B cell (primary cell): ENCODE results near the gene PTGER4. TPM values are rescaled to one million over a fixed set of nuclear protein-coding genes. Genes with fewer than 3 reads are reported as not detected.

Source experiments
- ATAC-seq: fragments of 200-7000 bp; cut with Tn5 transposase; one replicate; pipeline ENCODE4 v1.10.0; 2021; ENCODE audit warnings: low read depth, mild to moderate bottlenecking, moderate number of reproducible peaks, moderate library complexity
- CTCF ChIA-PET: fragments of 350-600 bp; sonication (Branson Sonifier 250); formaldehyde crosslinking; loops from one replicate; lab custom pipeline; 2021; ENCODE audit warnings: antibody characterized with exemption, inconsistent platforms; lab: Charles Lee
- POLR2A ChIA-PET: fragments of 350-600 bp; sonication (Branson Sonifier 250); formaldehyde crosslinking; loops from one replicate; lab custom pipeline; 2021; ENCODE audit warnings: antibody characterized with exemption; lab: Charles Lee
- DNase-seq: peaks from one replicate; pipeline ENCODE4 v3.0.0; 2013
- H2AFZ ChIP-seq: 2 replicates; pipeline ENCODE4 v1.6.1; 2012; ENCODE audit warnings: mild to moderate bottlenecking, low read depth, low read length; ENCODE audit not compliant: insufficient read depth, poor library complexity, severe bottlenecking
- H3K27ac ChIP-seq, 2 donors: 1 replicate in 1 of 2; 2 replicates in 1 of 2; pipeline ENCODE4 v1.5.1; 2012 to 2013; ENCODE audit warnings: low read length in 2 of 2, mild to moderate bottlenecking in 2 of 2, moderate library complexity in 1 of 2
- H3K27me3 ChIP-seq, 4 experiments: fragments of 200-600 bp in 1 of 4; sonication (generic) in 1 of 4; replicated peaks in 1 of 4; 1 replicate in 2 of 4; 2 replicates in 2 of 4; pipeline versions ENCODE4 v1.6.1 to v1.7.0; 2013 to 2016; ENCODE audit warnings: low read length in 3 of 4, mild to moderate bottlenecking in 2 of 4, mixed read lengths in 1 of 4, moderate library complexity in 1 of 4; ENCODE audit not compliant: insufficient read depth in 4 of 4, control insufficient read depth in 3 of 4; ENCODE audit errors: control extremely low read depth in 1 of 4
- H3K36me3 ChIP-seq, 2 experiments: replicated peaks in 1 of 2; 1 replicate in 1 of 2; 2 replicates in 1 of 2; pipeline versions ENCODE4 v1.6.1 to v1.7.1; 2013; ENCODE audit warnings: low read length in 1 of 2; ENCODE audit not compliant: insufficient read depth in 2 of 2, control insufficient read depth in 1 of 2; ENCODE audit errors: control extremely low read depth in 1 of 2, extremely low read depth in 1 of 2
- H3K4me1 ChIP-seq, 2 donors: fragments of 200-600 bp in 1 of 2; sonication (generic) in 1 of 2; 1 replicate in 1 of 2; 2 replicates in 1 of 2; pipeline versions ENCODE4 v1.5.1 to v1.6.1; 2013 to 2017; ENCODE audit warnings: low read length in 2 of 2; ENCODE audit not compliant: control insufficient read depth in 2 of 2, insufficient read depth in 2 of 2
- H3K4me2 ChIP-seq: replicated peaks from 2 replicates; pipeline ENCODE3; 2012; ENCODE audit warnings: mild to moderate bottlenecking, low read depth, low read length; ENCODE audit not compliant: poor library complexity, severe bottlenecking
- H3K4me3 ChIP-seq, 5 experiments: fragments of 200-600 bp in 1 of 5; sonication (generic) in 1 of 5; 1 replicate in 3 of 5; 2 replicates in 2 of 5; pipeline versions ENCODE4 v1.5.1 to v1.7.0; 2011 to 2016; ENCODE audit warnings: low read length in 4 of 5, mild to moderate bottlenecking in 4 of 5, low read depth in 2 of 5, control low read depth in 1 of 5, moderate library complexity in 1 of 5; ENCODE audit not compliant: insufficient read depth in 1 of 5; ENCODE audit errors: control extremely low read depth in 1 of 5, extremely low read depth in 1 of 5
- H3K79me2 ChIP-seq: fragments of 200-600 bp; sonication (generic); one replicate; pipeline ENCODE4 v1.6.0; 2016; ENCODE audit warnings: low read length; ENCODE audit not compliant: control insufficient read depth, insufficient read depth
- H3K9ac ChIP-seq: fragments of 200-600 bp; sonication (generic); 2 replicates; pipeline ENCODE4 v1.6.1; 2017; ENCODE audit warnings: mild to moderate bottlenecking, low read length, moderate library complexity
- H3K9me3 ChIP-seq, 3 donors: one replicate each; pipeline versions ENCODE4 v1.6.1 to v1.7.1; 2013; ENCODE audit warnings: low read length in 2 of 3; ENCODE audit not compliant: control insufficient read depth in 2 of 3, insufficient read depth in 1 of 3; ENCODE audit errors: control extremely low read depth in 1 of 3
- H4K20me1 ChIP-seq: 2 replicates; pipeline ENCODE4 v1.6.0; 2012; ENCODE audit warnings: mild to moderate bottlenecking, low read length; ENCODE audit not compliant: insufficient read depth, control insufficient read depth, poor library complexity, severe bottlenecking
- H3K27ac Mint-ChIP-seq: one replicate; pipeline ENCODE4 v1.8.0; 2021; ENCODE audit warnings: mixed read lengths
- H3K27me3 Mint-ChIP-seq: one replicate; pipeline ENCODE4 v1.8.0; 2021; ENCODE audit warnings: mixed read lengths
- H3K4me1 Mint-ChIP-seq: one replicate; pipeline ENCODE4 v1.8.0; 2021; ENCODE audit warnings: mixed read lengths
- H3K4me3 Mint-ChIP-seq: one replicate; pipeline ENCODE4 v1.8.0; 2021; ENCODE audit warnings: mixed read lengths
- H3K9me3 Mint-ChIP-seq: one replicate; pipeline ENCODE4 v1.8.0; 2022; ENCODE audit warnings: mixed read lengths; ENCODE audit not compliant: insufficient read depth
- CTCF ChIP-seq: fragments of 200-600 bp; IDR thresholded peaks from one replicate; pipeline ENCODE4 v1.8.0; 2022; ENCODE audit warnings: antibody characterized with exemption, mild to moderate bottlenecking
- EZH2 ChIP-seq: IDR thresholded peaks from 2 replicates; pipeline ENCODE4 v1.6.1; 2012; ENCODE audit warnings: borderline replicate concordance, low read depth, mild to moderate bottlenecking, moderate library complexity, low read length; ENCODE audit not compliant: insufficient read depth, poor library complexity, severe bottlenecking
- WGBS: methylation state at CpG from one replicate; pipeline ENCODE4 v1.1.5; 2013; ENCODE audit warnings: missing lambda C conversion rate; ENCODE audit not compliant: insufficient coverage; 5-methylcytosine and 5-hydroxymethylcytosine counted together
- intact Hi-C: fragments of 100-400 bp; cut with micrococcal nuclease; formaldehyde crosslinking; loops from one replicate; pipeline ENCODE4 v1.10.0; 2022
- polyA plus RNA-seq: library from polyadenylated mRNA; depleted of rRNA; stranded (reverse); fragments of >200 nt; gene quantifications from 2 replicates; pipeline ENCODE4 v1.2.3, GENCODE V29; 2012
- total RNA-seq, 2 donors: library from RNA; stranded (reverse); fragments of 120-200 nt in 1 of 2; gene quantifications; 1 replicate in 1 of 2; 2 replicates in 1 of 2; pipeline versions ENCODE4 v1.2.3 to v1.2.4, GENCODE V29; 2013 to 2022

PTGER4 gene
- total and polyA plus RNA-seq, 2 donors (not counting 1 experiment from before 2014, with no cell fraction given), result 26.3 to 76.7 TPM

GRCh38 chr5:40653221-40654022, 26.3 kb upstream of the PTGER4 start:
- H3K9me3 ChIP-seq, result no peaks in the 10 kb centered on the region
- no peaks in the 10 kb centered on the region for H3K9me3 Mint-ChIP-seq
- H3K27me3 Mint-ChIP-seq, result no peaks in the 10 kb centered on the region
- H3K27ac Mint-ChIP-seq, result peak overlapping the region; percentile 16
- H4K20me1 ChIP-seq, result no peaks in the 10 kb centered on the region
- peaks cover 40% of the 10 kb centered on the region for H3K4me1 Mint-ChIP-seq
- H3K4me1 ChIP-seq, result peaks cover 27 to 30% of the 10 kb centered on the region in 2 donors
- ChIA-PET POLR2A (no interaction called here), CTCF (interaction anchor here (1.1 kb wide), 1 partner anchor 705 kb away, joined by 3 read pairs; no protein-coding TSS in a partner anchor)
- peak overlapping the region in 1 of 2 donors; percentile 1 for H3K27ac ChIP-seq
- DNase-seq (no peak), ATAC-seq (peak; percentile 24)
- TF ChIP-seq CTCF, result no peak
- TF ChIP-seq EZH2, result no peak
- H3K27me3 ChIP-seq, result no peaks in the 10 kb centered on the region
- 50% methylated on average over 1 of the region's 4 CpGs for WGBS
- peak overlapping the region; percentile 48 for H2AFZ ChIP-seq
- no peak overlapping the region for H3K4me3 ChIP-seq
- H3K9ac ChIP-seq, result no peak overlapping the region
- no peaks in the 10 kb centered on the region for H3K36me3 ChIP-seq
- peak overlapping the region; percentile 51 for H3K4me2 ChIP-seq
- intact Hi-C loops, result no loop called here
- H3K79me2 ChIP-seq, result no peaks in the 10 kb centered on the region
- peak overlapping the region; percentile 60 for H3K4me3 Mint-ChIP-seq

GRCh38 chr5:40654377-40654991, 25.2 kb upstream of the PTGER4 start:
- Mint-ChIP-seq H3K27me3 (no peaks in the 10 kb centered on the region), H3K9me3 (no peaks in the 10 kb centered on the region), H3K4me1 (peaks cover 36% of the 10 kb centered on the region), H3K27ac (no peak overlapping the region), H3K4me3 (peak overlapping the region; percentile 27)
- WGBS, result no CpG with 5 or more reads among the region's 4 CpGs
- H3K4me1 ChIP-seq, result peaks cover 21 to 25% of the 10 kb centered on the region in 2 donors
- ATAC-seq (no peak), DNase-seq (no peak)
- ChIA-PET CTCF (interaction anchor here (0.7 to 1.1 kb wide), 2 partner anchors 310 to 706 kb away, joined by 3 to 4 read pairs; no protein-coding TSS in a partner anchor), POLR2A (no interaction called here)
- H2AFZ ChIP-seq, result peak overlapping the region; percentile 43
- peak overlapping the region; percentile 51 for H3K4me2 ChIP-seq
- intact Hi-C loops, result no loop called here
- no peak overlapping the region for H3K27ac ChIP-seq
- no peaks in the 10 kb centered on the region for H4K20me1 ChIP-seq
- H3K27me3 ChIP-seq, result no peaks in the 10 kb centered on the region
- H3K79me2 ChIP-seq, result no peaks in the 10 kb centered on the region
- no peaks in the 10 kb centered on the region for H3K36me3 ChIP-seq
- peak overlapping the region; percentile 9 for H3K9ac ChIP-seq
- no peak overlapping the region for H3K4me3 ChIP-seq
- TF ChIP-seq EZH2 (no peak), CTCF (no peak)
- H3K9me3 ChIP-seq, result no peaks in the 10 kb centered on the region
